SW480 (cell line): Measurements from ENCODE around the gene MOK.
"Not testable (repeated sequence)": the region's sequence is repeated elsewhere in the genome, so short reads cannot be mapped to it uniquely, and the experiment has no call there.

Source experiments
- DNase-seq: peaks from one replicate; pipeline ENCODE4 v3.0.0-alpha.2; 2016; ENCODE audit warnings: low spot score

The MOK gene

DNA sequence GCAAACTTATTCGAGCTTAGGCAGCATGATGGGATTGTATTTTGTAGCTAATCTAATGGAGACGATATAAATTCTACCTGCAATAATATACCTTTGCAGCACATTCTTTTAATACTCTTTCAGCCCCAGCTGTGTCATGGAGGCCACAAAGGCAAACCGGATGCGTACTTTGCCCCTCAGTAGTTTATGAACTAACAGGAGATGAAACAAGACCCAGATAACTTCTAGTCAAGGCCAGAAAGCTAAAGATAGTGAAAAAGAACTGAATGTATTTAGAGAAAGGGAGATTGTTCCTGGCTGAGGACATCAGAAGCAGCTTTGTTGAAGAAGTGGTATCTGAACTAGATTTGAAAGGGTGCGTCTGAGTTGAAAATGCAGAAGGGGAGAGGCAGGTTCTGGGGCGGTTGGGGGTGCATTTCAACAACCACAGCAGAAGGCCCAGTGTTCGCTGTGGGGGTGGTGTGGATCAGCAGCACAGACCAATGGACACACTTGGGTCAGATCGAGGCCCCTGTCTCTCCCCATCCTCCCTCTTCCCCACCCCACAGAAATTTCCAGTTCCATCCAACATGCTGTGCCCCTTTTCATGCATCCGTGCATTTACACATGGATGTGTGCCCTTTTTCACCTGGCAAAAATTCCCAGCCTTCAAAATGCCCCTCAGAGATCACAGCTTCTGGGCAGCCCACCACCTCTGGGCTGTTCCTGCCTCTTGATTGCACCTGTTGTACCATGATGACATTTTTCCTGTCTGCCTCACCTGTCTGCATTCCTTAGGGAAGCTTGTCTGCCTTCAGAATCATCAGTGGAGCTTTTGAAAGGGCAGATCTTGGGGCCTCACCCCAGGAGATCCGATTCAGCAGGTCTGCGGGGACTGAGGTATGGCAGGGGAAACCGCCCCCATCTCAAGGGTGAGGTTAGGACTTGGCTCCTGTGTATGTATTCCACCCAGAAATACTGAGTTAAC, 16.8 kb upstream of the MOK start:
- DNase-seq: no peak

- DNase-seq: no peak
Measured at GRCh38 chr14:102320671-102321455, 15.9 kb upstream of the MOK start.

- peak; percentile 47 for DNase-seq
Measured at GRCh38 chr14:102320033-102320660, 15.2 kb upstream of the MOK start.

DNA sequence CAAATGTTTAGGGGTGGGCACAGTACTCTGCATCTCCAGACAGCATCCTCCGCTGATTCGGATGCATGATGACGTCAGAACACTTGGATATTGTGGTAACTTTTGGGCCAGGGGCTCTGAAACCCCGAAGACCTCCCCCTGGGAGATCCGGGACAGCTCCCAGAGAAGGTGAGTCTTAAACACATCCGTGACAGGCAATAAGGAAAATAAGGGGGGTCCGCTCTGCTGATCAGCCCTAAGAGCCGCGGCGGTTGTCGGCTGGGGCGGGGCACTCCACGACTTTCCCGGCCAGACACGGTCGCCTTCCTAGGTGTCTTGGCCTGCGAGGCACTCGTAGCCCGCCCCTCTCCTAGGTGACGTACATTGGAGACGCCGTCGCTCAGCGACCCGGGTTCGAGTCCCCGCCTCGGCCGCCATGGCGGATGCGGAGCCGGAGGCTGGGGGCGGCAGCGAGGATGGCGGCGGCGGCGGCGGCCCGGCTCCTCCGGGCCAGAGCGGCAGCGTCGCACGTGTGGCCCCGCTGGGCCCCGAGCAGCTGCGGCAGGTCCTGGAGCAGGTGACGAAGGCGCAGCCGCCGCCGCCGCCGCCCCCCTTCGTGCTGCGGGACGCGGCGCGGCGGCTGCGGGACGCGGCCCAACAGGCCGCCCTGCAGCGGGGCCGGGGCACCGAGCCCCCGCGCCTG, 14.5 kb upstream of the MOK start, which contains the start of gene ZNF839:
Gene ZNF839 (plus strand): TSS at position 396 of the 682 bp plus-strand sequence. CDS start 20 bp downstream, at position 416.
- DNase-seq: peak; percentile 89

- DNase-seq: no peak
Measured at GRCh38 chr14:102318781-102319276, 13.9 kb upstream of the MOK start.

GRCh38 chr14:102317564-102318248, 12.7 kb upstream of the MOK start:
- DNase-seq: peak; percentile 62

GRCh38 chr14:102316743-102317563, 12.0 kb upstream of the MOK start:
- peak; percentile 92 for DNase-seq

DNA sequence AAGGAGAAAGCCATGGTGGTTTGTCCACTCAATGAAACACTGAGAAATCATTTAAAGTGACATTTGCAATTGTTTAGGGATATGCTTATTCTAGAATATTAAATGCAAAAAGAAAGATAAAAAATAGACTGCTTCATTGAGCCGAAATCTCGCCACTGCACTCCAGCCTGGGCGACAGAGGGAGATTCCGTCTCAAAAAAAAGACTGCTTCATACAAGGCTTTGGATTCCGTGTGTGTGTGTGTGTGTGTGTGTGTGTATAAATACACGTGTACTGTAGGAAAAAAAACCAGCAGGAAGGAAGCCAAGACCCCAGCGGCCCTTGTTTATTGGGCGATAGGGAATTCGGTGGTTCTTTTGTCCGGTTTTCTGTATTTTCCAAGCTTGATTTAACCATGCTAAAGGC, 11.4 kb upstream of the MOK start:
- peak; percentile 61 for DNase-seq

- DNase-seq: no peak
Measured at GRCh38 chr14:102315121-102315520, 10.2 kb upstream of the MOK start.

GRCh38 chr14:102314242-102315011, 9.5 kb upstream of the MOK start:
- DNase-seq: peak; percentile 86

DNA sequence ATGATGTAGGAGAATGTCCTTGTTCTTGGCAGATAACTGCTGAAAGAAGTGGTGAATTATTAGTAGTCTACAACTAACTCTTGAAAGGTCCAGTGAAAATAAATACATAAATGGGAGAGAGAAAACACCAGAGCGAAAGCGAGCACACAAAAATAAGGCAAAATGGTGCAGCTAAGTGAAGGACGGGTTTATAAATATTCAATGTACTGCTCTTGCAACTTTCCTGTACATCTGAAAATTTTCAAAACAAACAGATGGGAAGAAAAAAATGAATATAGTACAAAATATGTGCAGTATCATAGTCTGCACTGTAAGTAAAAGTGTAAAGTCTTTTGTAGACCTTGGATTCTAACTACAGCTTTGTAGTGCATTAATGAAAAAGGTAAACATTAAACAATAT, 1.3 kb downstream of the MOK start:
- no peak for DNase-seq

DNA sequence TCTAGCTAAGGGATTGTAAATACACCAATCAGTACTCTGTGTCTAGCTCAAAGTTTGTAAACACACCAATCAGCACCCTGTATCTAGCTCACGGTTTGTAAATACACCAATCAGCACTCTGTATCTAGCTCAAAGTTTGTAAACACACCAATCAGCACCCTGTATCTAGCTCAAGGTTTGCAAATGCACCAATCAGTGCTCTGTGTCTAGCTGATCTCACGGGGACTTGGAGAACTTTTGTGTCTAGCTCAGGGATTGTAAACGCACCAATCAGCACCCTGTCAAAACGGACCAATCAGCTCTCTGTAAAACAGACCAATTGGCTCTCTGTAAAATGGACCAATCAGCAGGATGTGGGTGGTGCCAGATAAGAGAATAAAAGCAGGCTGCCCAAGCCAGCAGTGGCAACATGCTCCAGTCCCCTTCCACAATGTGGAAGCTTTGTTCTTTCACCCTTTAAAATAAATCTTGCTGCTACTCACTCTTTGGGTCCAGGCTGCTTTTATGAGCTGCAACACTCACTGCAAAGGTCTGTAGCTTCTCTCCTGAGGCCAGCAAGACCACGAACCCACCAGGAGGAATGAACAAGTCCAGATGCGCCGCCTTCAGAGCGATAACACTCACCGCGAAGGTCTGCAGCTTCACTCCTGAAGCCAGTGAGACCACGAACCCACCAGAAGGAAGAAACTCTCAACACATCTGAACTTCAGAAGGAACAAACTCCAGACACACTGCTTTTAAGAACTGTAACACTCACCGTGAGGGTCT, 6.5 kb downstream of the MOK start:
- not testable (repeated sequence) for DNase-seq

- DNase-seq: no peak
Measured at GRCh38 chr14:102297436-102298170, 7.4 kb downstream of the MOK start.

GRCh38 chr14:102295270-102295669, 9.7 kb downstream of the MOK start:
- DNase-seq: no peak

DNA sequence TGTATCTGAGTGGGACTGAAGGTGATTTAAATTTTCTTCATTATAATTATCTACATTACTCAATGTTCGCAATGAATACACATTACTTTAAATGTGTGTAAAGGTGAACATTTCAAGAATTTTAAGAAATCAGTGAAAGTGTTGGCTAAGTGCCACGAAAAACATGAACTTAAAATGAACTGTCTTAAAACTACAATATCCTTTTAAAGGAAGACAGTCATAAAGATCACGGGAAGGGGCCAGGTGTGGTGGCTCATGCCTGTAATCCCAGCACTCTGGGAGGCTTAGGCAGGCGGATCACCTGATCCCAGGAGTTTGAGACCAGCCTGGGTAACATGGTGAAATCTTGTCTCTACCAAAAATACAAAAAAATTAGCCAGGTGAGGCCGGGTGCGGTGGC, 11.2 kb downstream of the MOK start:
- DNase-seq: no peak

DNA sequence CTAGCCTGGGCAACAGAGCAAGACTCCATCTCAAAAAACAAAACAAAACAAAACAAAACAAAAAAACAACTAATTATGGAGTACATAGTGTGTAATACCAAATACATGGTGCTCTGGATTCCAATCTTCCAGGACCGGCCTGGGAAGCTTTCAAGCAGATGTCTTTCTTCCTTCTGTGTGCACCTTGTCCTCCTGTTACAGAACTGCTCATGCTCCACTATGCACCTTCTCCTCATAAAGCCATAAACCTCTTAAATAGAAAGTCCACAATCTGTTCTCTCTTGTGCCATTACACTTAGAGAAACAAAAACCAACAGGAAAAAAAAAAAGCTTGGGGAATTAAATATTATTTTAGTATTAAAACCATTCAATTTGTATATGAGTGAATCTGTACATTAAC, 12.5 kb downstream of the MOK start:
- DNase-seq: no peak

- no peak for DNase-seq
Measured at GRCh38 chr14:102288139-102288538, 16.8 kb downstream of the MOK start.

GRCh38 chr14:102285106-102285505, 19.9 kb downstream of the MOK start:
- DNase-seq: no peak
